ENCODE data around the gene NEK6. TPM values are rescaled to one million over a fixed set of nuclear protein-coding genes. Genes with fewer than 3 reads are reported as not detected.

NEK6 gene
- total and polyA plus RNA-seq, 2 of the 8 experiments (the other 6 are each of a cell fraction or from before 2014, with no cell fraction given) = 17.7 to 19.7 TPM

- TF ChIP-seq CHD7 (IDR thresholded peaks at IDR 0.05; ENCODE audit: insufficient replicate concordance, low read length) (no peak), CEBPB (IDR thresholded peaks at IDR 0.05; ENCODE audit: low read depth, low read length) (no peak), CBX5 (IDR thresholded peaks at IDR 0.05; ENCODE audit: low read depth, low read length) (no peak), SIX5 (IDR thresholded peaks at IDR 0.05; ENCODE audit: low read depth, low read length) (no peak), GABPA (IDR thresholded peaks at IDR 0.05; ENCODE audit: borderline replicate concordance, insufficient read depth, low read length) (no peak), CTCF (IDR thresholded peaks at IDR 0.05; ENCODE audit: control extremely low read depth in 1 of 3, insufficient read depth in 1 of 3, low read depth in 1 of 3, low read length in 3 of 3) (no peak)
These were observed 94.9 kb downstream of the NEK6 start (continued) for GRCh38 chr9:124352616-124353015.

All from H1 (cell line).